Stimulated activated memory B cell treated with anti-CD40 and anti-IgM and Interleukin-4, amounts not matched to agents 10 μg/mL and 1 μg/mL and 100 μg/mL, for 72 hours (primary cell): ENCODE measurements around the gene SCN5A.

Experiments used
- ATAC-seq: fragments of 150-1000 bp; cut with Tn5 transposase; 2 replicates; pipeline ENCODE4 v1.10.0; 2021
- H3K27ac Mint-ChIP-seq: one replicate; pipeline ENCODE4 v1.8.0; 2022; ENCODE audit warnings: mild to moderate bottlenecking, mixed read lengths
- H3K27me3 Mint-ChIP-seq: one replicate; pipeline ENCODE4 v1.8.0; 2022; ENCODE audit warnings: mixed read lengths
- H3K36me3 Mint-ChIP-seq: one replicate; pipeline ENCODE4 v1.8.0; 2022; ENCODE audit warnings: mixed read lengths
- H3K4me1 Mint-ChIP-seq: one replicate; pipeline ENCODE4 v1.8.0; 2022; ENCODE audit warnings: mixed read lengths
- H3K4me3 Mint-ChIP-seq: one replicate; pipeline ENCODE4 v1.8.0; 2022; ENCODE audit warnings: mild to moderate bottlenecking, moderate library complexity, mixed read lengths
- H3K9me3 Mint-ChIP-seq: one replicate; pipeline ENCODE4 v1.8.0; 2022; ENCODE audit warnings: mixed read lengths

SCN5A gene

DNA sequence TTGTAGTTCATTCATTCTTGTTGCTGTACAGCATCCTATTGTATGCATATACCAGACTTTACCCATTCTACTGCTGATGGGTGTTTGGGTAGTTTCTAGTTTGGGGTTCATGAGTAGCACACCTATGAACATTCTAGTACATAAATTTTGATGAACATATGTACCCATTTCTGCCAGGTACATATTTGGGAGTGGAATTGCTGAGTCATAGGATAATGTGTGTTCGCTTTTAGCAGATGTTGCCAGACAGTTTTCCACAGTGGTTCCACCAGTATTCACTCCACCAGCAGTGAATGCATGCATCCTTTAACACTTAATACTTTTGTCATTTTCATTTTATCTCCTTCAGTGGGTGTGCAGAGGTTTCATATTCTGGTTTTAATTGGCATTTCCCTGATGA, 3.4 kb upstream of the SCN5A start:
- no peak for ATAC-seq
- Mint-ChIP-seq H3K9me3 (no peaks in the 10 kb centered on the region), H3K27ac (no peak overlapping the region), H3K4me3 (no peak overlapping the region), H3K4me1 (peaks cover 6% of the 10 kb centered on the region), H3K27me3 (peaks cover 26% of the 10 kb centered on the region), H3K36me3 (no peaks in the 10 kb centered on the region)

DNA sequence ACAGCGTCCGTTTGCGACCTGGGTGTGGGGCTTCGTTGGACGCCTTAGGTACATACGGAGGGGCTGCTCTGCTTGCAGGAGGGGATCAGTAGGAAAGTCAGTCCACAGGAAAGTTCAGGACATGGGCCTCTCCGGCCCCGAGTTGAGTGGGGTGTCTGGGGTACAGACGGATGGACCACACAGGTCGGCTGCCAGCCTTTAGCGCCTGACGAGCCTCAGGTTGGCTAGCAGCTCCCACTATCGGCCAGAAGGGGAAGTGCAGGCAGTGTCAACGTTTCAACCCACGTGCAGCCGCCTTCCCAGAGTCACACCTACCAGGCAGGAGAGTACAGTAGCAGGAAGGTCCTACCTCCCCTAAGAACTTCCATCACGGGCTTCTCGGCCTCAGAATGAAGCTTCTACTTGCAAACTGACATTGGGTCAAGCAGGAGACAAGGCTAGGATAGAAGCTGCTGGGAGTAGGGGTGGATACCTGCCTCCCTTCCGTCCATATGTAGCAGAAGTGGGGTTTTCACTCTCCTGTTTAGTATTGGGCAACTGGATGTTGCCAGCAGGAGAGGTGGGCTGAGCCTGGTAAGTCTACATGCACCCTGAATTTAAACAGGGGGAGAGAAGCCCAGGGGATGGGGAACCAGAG, 1.8 kb upstream of the SCN5A start:
- no peak overlapping the region for H3K27ac Mint-ChIP-seq
- no peaks in the 10 kb centered on the region for H3K36me3 Mint-ChIP-seq
- H3K4me1 Mint-ChIP-seq: peaks cover 6% of the 10 kb centered on the region
- ATAC-seq: no peak
- no peak overlapping the region for H3K4me3 Mint-ChIP-seq
- peaks cover 18% of the 10 kb centered on the region for H3K27me3 Mint-ChIP-seq
- no peaks in the 10 kb centered on the region for H3K9me3 Mint-ChIP-seq

DNA sequence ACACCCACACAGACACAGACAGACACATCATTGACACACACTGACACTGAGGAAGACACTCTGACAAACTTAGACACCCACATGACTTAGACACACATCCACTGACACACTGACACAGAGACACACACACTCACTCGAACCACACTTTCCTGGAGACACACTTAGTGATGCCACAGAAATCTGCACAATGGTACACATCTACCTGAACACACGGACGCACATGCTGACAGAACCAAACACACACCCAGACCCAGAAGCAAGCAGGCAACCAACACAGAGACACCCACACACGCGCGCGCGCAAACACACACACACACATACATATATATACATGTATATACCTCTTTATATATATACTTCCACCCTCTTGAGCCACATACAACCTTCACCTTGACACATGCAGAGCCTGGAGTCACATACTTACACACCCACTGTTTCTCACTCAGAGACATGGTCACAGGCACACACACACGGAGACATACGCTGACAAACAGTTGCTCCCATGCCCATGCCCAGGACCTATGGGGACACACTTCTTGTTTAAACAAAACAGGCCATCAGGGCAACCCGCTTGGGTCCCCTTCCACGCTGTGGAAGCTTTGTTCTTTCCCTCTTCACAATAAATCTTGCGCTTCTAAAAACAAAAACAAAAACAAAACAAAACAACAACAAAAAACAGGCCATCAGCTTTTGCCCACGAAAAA, 913 bp upstream of the SCN5A start:
- H3K4me1 Mint-ChIP-seq: peaks cover 6% of the 10 kb centered on the region
- peaks cover 11% of the 10 kb centered on the region for H3K27me3 Mint-ChIP-seq
- H3K27ac Mint-ChIP-seq: no peak overlapping the region
- no peak overlapping the region for H3K4me3 Mint-ChIP-seq
- no peaks in the 10 kb centered on the region for H3K36me3 Mint-ChIP-seq
- H3K9me3 Mint-ChIP-seq: no peaks in the 10 kb centered on the region
- ATAC-seq: no peak

DNA sequence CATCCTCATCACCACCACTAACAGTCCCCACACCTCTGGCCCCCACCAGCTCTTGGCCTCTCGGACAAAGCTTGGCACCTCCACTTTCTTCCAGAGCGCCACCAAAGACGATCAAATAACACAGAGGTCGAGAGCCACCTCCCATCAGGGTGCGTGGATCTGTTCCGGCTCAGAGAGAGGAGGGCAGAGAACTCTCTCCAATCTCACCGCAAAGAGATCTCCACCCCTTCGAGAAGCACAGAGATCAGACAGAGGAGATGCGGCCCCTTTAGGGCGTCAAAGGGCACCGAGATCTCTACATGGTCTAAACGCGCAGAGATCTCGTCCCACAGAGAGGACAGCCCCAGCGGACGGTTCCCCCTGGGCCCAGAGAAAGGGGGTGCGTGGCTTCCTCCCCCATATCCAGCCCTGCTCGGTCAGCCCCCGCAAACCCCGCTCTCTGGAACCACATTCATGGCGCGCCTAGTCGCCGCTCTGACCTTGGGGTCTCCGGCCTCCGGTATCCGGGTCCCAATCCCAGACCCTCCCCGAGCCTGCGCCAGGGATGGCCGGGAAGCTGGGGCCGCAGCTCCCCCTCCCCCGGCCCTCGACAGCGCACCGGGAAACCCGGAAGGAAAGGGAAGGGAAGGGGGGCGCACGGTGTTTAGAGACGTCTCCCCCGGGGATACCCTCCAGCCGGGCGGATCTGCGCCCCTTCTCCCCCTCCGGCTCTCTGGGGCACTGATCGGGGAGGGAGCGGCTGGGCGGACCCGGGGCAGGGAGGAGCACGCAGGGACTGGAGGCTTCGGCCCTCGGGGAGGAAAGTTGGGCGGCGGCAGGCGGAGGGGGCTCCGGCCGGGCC, 608 bp downstream of the SCN5A start:
- Mint-ChIP-seq H3K9me3 (no peaks in the 10 kb centered on the region), H3K27ac (no peak overlapping the region), H3K27me3 (peaks cover 9% of the 10 kb centered on the region), H3K36me3 (no peaks in the 10 kb centered on the region), H3K4me3 (peak overlapping the region; percentile 51), H3K4me1 (peaks cover 6% of the 10 kb centered on the region)
- no peak for ATAC-seq

DNA sequence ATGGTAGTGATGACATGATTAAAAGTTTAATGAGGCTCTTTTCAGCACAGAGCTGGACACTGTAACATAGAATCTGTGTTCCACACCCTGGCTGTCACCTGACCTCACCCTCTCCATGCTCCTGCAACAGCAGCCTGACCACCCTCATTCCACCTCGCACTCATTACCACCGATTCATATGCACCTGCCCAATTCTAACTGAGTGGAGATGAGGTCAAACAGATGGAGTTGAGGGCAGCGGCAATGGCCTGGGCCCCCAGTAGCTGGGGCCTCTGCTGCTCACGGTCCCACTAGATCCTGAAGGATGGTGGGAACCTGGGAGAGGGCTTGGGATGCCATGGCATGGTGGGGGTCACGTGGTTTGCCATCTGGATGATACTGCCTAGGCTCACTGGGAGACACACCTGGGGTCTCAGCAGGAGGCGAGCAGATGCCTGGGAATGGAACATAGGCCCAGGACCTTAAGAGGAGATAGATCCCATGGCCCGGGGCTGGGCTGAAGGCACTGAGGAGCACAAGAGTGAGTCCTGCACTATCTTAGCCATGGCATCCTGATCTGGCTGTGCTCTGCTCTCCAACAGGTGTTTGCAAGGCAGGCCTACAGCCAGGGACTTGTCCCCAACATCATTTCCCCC, 1.3 kb downstream of the SCN5A start:
- H3K36me3 Mint-ChIP-seq: no peaks in the 10 kb centered on the region
- H3K27ac Mint-ChIP-seq: no peak overlapping the region
- H3K9me3 Mint-ChIP-seq: no peaks in the 10 kb centered on the region
- peaks cover 9% of the 10 kb centered on the region for H3K27me3 Mint-ChIP-seq
- peak overlapping the region; percentile 51 for H3K4me3 Mint-ChIP-seq
- H3K4me1 Mint-ChIP-seq: peaks cover 6% of the 10 kb centered on the region
- ATAC-seq: no peak

GRCh38 chr3:38647217-38647970, 2.1 kb downstream of the SCN5A start:
- Mint-ChIP-seq H3K27me3 (peaks cover 5% of the 10 kb centered on the region), H3K9me3 (no peaks in the 10 kb centered on the region), H3K4me1 (peaks cover 6% of the 10 kb centered on the region)

GRCh38 chr3:38646630-38647029, 2.9 kb downstream of the SCN5A start:
- no peak for ATAC-seq
- no peaks in the 10 kb centered on the region for H3K9me3 Mint-ChIP-seq
- H3K36me3 Mint-ChIP-seq: no peaks in the 10 kb centered on the region
- no peak overlapping the region for H3K4me3 Mint-ChIP-seq
- no peaks in the 10 kb centered on the region for H3K27me3 Mint-ChIP-seq
- H3K4me1 Mint-ChIP-seq: peaks cover 6% of the 10 kb centered on the region
- H3K27ac Mint-ChIP-seq: no peak overlapping the region

More at GRCh38 chr3:38647217-38647970, 2.1 kb downstream of the SCN5A start:
- Mint-ChIP-seq H3K36me3 (no peaks in the 10 kb centered on the region), H3K4me3 (no peak overlapping the region), H3K27ac (no peak overlapping the region)
- ATAC-seq: no peak

- H3K36me3 Mint-ChIP-seq: no peaks in the 10 kb centered on the region
- no peak for ATAC-seq
- H3K27ac Mint-ChIP-seq: no peak overlapping the region
- H3K4me3 Mint-ChIP-seq: no peak overlapping the region
- H3K4me1 Mint-ChIP-seq: peaks cover 6% of the 10 kb centered on the region
- no peaks in the 10 kb centered on the region for H3K27me3 Mint-ChIP-seq
- H3K9me3 Mint-ChIP-seq: no peaks in the 10 kb centered on the region
Measured at GRCh38 chr3:38646062-38646461, 3.4 kb downstream of the SCN5A start.

GRCh38 chr3:38645601-38646000, 3.9 kb downstream of the SCN5A start:
- Mint-ChIP-seq H3K4me3 (no peak overlapping the region), H3K27ac (no peak overlapping the region), H3K9me3 (no peaks in the 10 kb centered on the region), H3K27me3 (no peaks in the 10 kb centered on the region), H3K4me1 (peaks cover 6% of the 10 kb centered on the region), H3K36me3 (no peaks in the 10 kb centered on the region)
- no peak for ATAC-seq

DNA sequence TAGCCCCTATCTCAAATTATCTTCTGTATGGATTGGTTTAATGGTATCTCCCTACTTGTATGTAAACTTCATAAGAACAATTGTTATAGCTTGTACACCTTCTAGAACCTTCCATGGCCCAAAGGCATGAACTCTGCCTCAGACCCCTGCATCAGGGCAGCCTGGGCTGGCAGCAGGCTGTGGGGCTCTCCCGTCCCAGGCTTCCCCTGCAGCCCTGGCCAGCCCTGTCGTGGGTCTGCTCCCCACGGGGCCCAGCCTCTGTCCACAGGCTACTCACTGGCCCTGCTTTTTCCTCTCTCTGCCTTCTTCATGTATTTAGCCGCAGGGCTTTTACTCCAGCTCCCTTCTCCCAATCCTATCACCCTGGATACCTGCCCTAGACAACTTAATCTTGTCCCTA, 4.4 kb downstream of the SCN5A start:
- Mint-ChIP-seq H3K27ac (no peak overlapping the region), H3K4me3 (no peak overlapping the region), H3K4me1 (peaks cover 6% of the 10 kb centered on the region), H3K36me3 (no peaks in the 10 kb centered on the region), H3K9me3 (no peaks in the 10 kb centered on the region), H3K27me3 (no peaks in the 10 kb centered on the region)
- ATAC-seq: no peak

GRCh38 chr3:38644662-38645053, 4.8 kb downstream of the SCN5A start:
- H3K36me3 Mint-ChIP-seq: no peaks in the 10 kb centered on the region
- no peak overlapping the region for H3K4me3 Mint-ChIP-seq
- H3K9me3 Mint-ChIP-seq: no peaks in the 10 kb centered on the region
- no peak for ATAC-seq
- no peaks in the 10 kb centered on the region for H3K27me3 Mint-ChIP-seq
- H3K27ac Mint-ChIP-seq: no peak overlapping the region
- peaks cover 6% of the 10 kb centered on the region for H3K4me1 Mint-ChIP-seq

- ATAC-seq: no peak
- no peaks in the 10 kb centered on the region for H3K27me3 Mint-ChIP-seq
- H3K4me3 Mint-ChIP-seq: no peak overlapping the region
- H3K9me3 Mint-ChIP-seq: no peaks in the 10 kb centered on the region
- no peaks in the 10 kb centered on the region for H3K36me3 Mint-ChIP-seq
- peaks cover 6% of the 10 kb centered on the region for H3K4me1 Mint-ChIP-seq
- no peak overlapping the region for H3K27ac Mint-ChIP-seq
Measured at GRCh38 chr3:38644016-38644661, 5.3 kb downstream of the SCN5A start.

GRCh38 chr3:38643592-38643991, 5.9 kb downstream of the SCN5A start:
- no peaks in the 10 kb centered on the region for H3K36me3 Mint-ChIP-seq
- H3K9me3 Mint-ChIP-seq: no peaks in the 10 kb centered on the region
- no peak overlapping the region for H3K27ac Mint-ChIP-seq
- H3K27me3 Mint-ChIP-seq: no peaks in the 10 kb centered on the region
- H3K4me3 Mint-ChIP-seq: no peak overlapping the region
- ATAC-seq: no peak
- peaks cover 3% of the 10 kb centered on the region for H3K4me1 Mint-ChIP-seq

DNA sequence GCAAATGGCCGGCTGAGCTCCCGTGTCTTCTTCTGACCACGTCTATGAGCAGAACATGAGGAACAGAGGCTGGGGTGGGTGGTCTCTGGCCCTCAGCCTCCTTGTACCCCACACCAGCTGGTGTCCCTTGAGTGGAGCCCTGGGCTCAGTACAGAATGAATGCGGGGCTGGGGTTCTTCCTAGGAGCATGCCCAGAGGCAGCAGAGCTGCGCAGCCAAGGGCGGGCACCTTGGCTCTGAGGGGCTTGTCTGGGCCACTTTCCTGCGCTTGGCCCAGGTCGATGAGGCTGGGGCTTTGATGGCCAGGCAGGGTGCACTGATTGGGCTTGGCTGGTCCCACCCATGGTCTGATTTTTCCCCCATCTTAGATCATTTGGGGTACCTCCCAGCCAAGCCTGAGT, 6.4 kb downstream of the SCN5A start:
- no peak overlapping the region for H3K27ac Mint-ChIP-seq
- no peak overlapping the region for H3K4me3 Mint-ChIP-seq
- no peaks in the 10 kb centered on the region for H3K36me3 Mint-ChIP-seq
- H3K27me3 Mint-ChIP-seq: no peaks in the 10 kb centered on the region
- H3K4me1 Mint-ChIP-seq: no peaks in the 10 kb centered on the region
- H3K9me3 Mint-ChIP-seq: no peaks in the 10 kb centered on the region
- no peak for ATAC-seq
